SK-N-SH (cell line): ENCODE measurements around the gene HSPG2. TPM values are rescaled to one million over a fixed set of nuclear protein-coding genes. Genes with fewer than 3 reads are reported as not detected.

Experiments used
- CTCF ChIA-PET: fragments of 300-600, 350-600 bp; formaldehyde crosslinking; extraction: SDS; loops from one replicate; lab custom pipeline; 2021; lab: Yijun Ruan, JAX
- POLR2A ChIA-PET: fragments of 350-600 bp; sonication (Branson Sonifier 250); formaldehyde crosslinking; extraction: SDS; loops from one replicate; lab custom pipeline; 2020; ENCODE audit warnings: antibody characterized with exemption, inconsistent platforms; lab: Yijun Ruan, JAX
- DNase-seq: peaks from one replicate; pipeline ENCODE4 v3.0.0; 2012
- H2AFZ ChIP-seq: fragments of 200-600 bp; sonication (generic); 2 replicates; pipeline ENCODE4 v1.8.1; 2016; ENCODE audit warnings: antibody characterized with exemption, mild to moderate bottlenecking, low read depth
- H3F3A ChIP-seq: fragments of 200-600 bp; sonication (generic); replicated peaks from 2 replicates; pipeline ENCODE3; 2016; ENCODE audit warnings: antibody characterized with exemption, mild to moderate bottlenecking; ENCODE audit not compliant: insufficient read depth
- H3K27ac ChIP-seq, 2 experiments: fragments of 200-500 bp in 1 of 2; fragments of 200-600 bp in 1 of 2; sonication (Bioruptor generic) in 1 of 2; sonication (generic), shearing (Covaris generic) in 1 of 2; 2 replicates each; pipeline versions ENCODE4 v1.5.1 to v1.6.1; 2014 to 2016; ENCODE audit warnings: low read depth in 2 of 2, inconsistent platforms in 1 of 2, low read length in 1 of 2, mild to moderate bottlenecking in 1 of 2, mixed read lengths in 1 of 2
- H3K27me3 ChIP-seq: fragments of 200-600 bp; sonication (generic), shearing (Covaris generic); 2 replicates; pipeline ENCODE4 v1.6.1; 2016; ENCODE audit warnings: mixed run types; ENCODE audit not compliant: insufficient read depth
- H3K36me3 ChIP-seq, 2 experiments: fragments of 200-500 bp in 1 of 2; fragments of 200-600 bp in 1 of 2; sonication (Bioruptor generic) in 1 of 2; sonication (generic) in 1 of 2; replicated peaks in 1 of 2; 2 replicates each; pipeline versions ENCODE3 to v1.5.1; 2014 to 2016; ENCODE audit warnings: low read length in 1 of 2, mild to moderate bottlenecking in 1 of 2; ENCODE audit not compliant: insufficient read depth in 2 of 2, control insufficient read depth in 1 of 2
- H3K4me1 ChIP-seq, 2 experiments: fragments of 200-500 bp in 1 of 2; fragments of 200-600 bp in 1 of 2; sonication (Bioruptor generic) in 1 of 2; sonication (generic), shearing (Covaris generic) in 1 of 2; 2 replicates each; pipeline versions ENCODE4 v1.5.1 to v1.6.1; 2014 to 2016; ENCODE audit warnings: low read depth in 1 of 2, low read length in 1 of 2, mixed run types in 1 of 2; ENCODE audit not compliant: insufficient read depth in 2 of 2, control insufficient read depth in 1 of 2
- H3K4me2 ChIP-seq: fragments of 200-600 bp; sonication (generic), shearing (Covaris generic); 2 replicates; pipeline ENCODE4 v1.6.1; 2017; ENCODE audit warnings: mixed run types
- H3K4me3 ChIP-seq, 2 experiments: fragments of 200-500 bp in 1 of 2; fragments of 200-600 bp in 1 of 2; sonication (Bioruptor generic) in 1 of 2; sonication (generic), shearing (Covaris generic) in 1 of 2; 2 replicates each; pipeline versions ENCODE4 v1.5.1 to v1.8.1; 2014 to 2016; ENCODE audit warnings: low read depth in 2 of 2, inconsistent platforms in 1 of 2, low read length in 1 of 2, mild to moderate bottlenecking in 1 of 2, mixed read lengths in 1 of 2, moderate library complexity in 1 of 2
- H3K79me2 ChIP-seq: fragments of 200-600 bp; sonication (generic); 2 replicates; pipeline ENCODE4 v1.8.1; 2017; ENCODE audit warnings: mild to moderate bottlenecking; ENCODE audit not compliant: insufficient read depth
- H3K9ac ChIP-seq: fragments of 200-600 bp; sonication (generic); 2 replicates; pipeline ENCODE4 v1.6.1; 2017; ENCODE audit warnings: mixed run types
- H3K9me2 ChIP-seq: fragments of 200-600 bp; sonication (generic); 2 replicates; pipeline ENCODE4 v1.6.1; 2017; ENCODE audit warnings: mixed run types
- H3K9me3 ChIP-seq: fragments of 200-600 bp; sonication (generic); 2 replicates; pipeline ENCODE4 v1.6.1; 2017; ENCODE audit warnings: mixed run types, mild to moderate bottlenecking, moderate library complexity
- H4K20me1 ChIP-seq: fragments of 200-600 bp; sonication (generic); 2 replicates; pipeline ENCODE4 v1.6.1; 2017; ENCODE audit warnings: mild to moderate bottlenecking, mixed run types; ENCODE audit not compliant: insufficient read depth
- CHD2 ChIP-seq: fragments of 150-350 bp; IDR thresholded peaks from 2 replicates; pipeline ENCODE4 v1.6.1; 2018; ENCODE audit warnings: low read length; ENCODE audit not compliant: partially characterized antibody
- CTCF ChIP-seq: fragments of 200-600 bp; sonication (generic); IDR thresholded peaks from 2 replicates; pipeline ENCODE4 v1.6.1; 2017; ENCODE audit warnings: antibody characterized with exemption, mild to moderate bottlenecking, moderate library complexity
- ELF1 ChIP-seq: IDR thresholded peaks from 2 replicates; pipeline ENCODE4 v1.4.0; 2012
- EP300 ChIP-seq, 2 experiments: IDR thresholded peaks; 2 replicates each; pipeline versions ENCODE4 v1.4.0 to v1.6.1; 2012; ENCODE audit warnings: borderline replicate concordance in 1 of 2, low read depth in 1 of 2, low read length in 1 of 2
- EZH2phosphoT487 ChIP-seq: fragments of 200-600 bp; sonication (generic); IDR thresholded peaks from 2 replicates; pipeline ENCODE4 v1.6.1; 2017; ENCODE audit warnings: low read depth, mixed run types, mild to moderate bottlenecking, antibody characterized with exemption, moderate library complexity, borderline replicate concordance
- FOXJ3 ChIP-seq: sonication (generic); formaldehyde crosslinking; IDR thresholded peaks from 2 replicates; pipeline ENCODE4 v1.5.1; 2020; ENCODE audit warnings: mild to moderate bottlenecking, missing genetic modification reagents
- GABPA ChIP-seq: IDR thresholded peaks from 2 replicates; pipeline ENCODE4 v1.4.0; 2012; ENCODE audit warnings: low read depth, mild to moderate bottlenecking
- JUND ChIP-seq: IDR thresholded peaks from 2 replicates; pipeline ENCODE4 v1.4.0; 2012
- MEF2A ChIP-seq: IDR thresholded peaks from 2 replicates; pipeline ENCODE4 v1.4.0; 2012; ENCODE audit warnings: low read depth, borderline replicate concordance
- MXI1 ChIP-seq: IDR thresholded peaks from 2 replicates; pipeline ENCODE4 v1.6.1; 2012; ENCODE audit warnings: mild to moderate bottlenecking, low read depth, low read length, improper control_type of control experiment
- RAD21 ChIP-seq: IDR thresholded peaks from 2 replicates; pipeline ENCODE4 v1.6.1; 2012; ENCODE audit warnings: mild to moderate bottlenecking, low read length
- RFX5 ChIP-seq: IDR thresholded peaks from 2 replicates; pipeline ENCODE4 v1.6.1; 2012; ENCODE audit warnings: mild to moderate bottlenecking, improper control_type of control experiment, low read length
- RXRA ChIP-seq: IDR thresholded peaks from 2 replicates; pipeline ENCODE4 v1.4.0; 2012; ENCODE audit warnings: low read depth, mild to moderate bottlenecking, borderline replicate concordance
- SMC3 ChIP-seq: IDR thresholded peaks from 2 replicates; pipeline ENCODE4 v1.6.1; 2012; ENCODE audit warnings: low read depth, low read length, improper control_type of control experiment
- TEAD4 ChIP-seq: IDR thresholded peaks from 2 replicates; pipeline ENCODE4 v1.4.0; 2012; ENCODE audit warnings: mild to moderate bottlenecking, borderline replicate concordance; ENCODE audit not compliant: insufficient read depth
- WGBS: methylation state at CpG from one replicate; pipeline ENCODE4 v1.1.6; 2017; ENCODE audit warnings: low lambda C conversion rate; 5-methylcytosine and 5-hydroxymethylcytosine counted together
- polyA plus RNA-seq, 3 experiments: library from polyadenylated mRNA; depleted of rRNA; stranded (reverse); fragments of >200 nt; gene quantifications; 2 replicates each; pipeline ENCODE4 v1.2.3, GENCODE V29; 2012
- TF ChIP-seq, protein P1 (sequence below): IDR thresholded peaks from 2 replicates; pipeline ENCODE4 v1.6.1; 2012; ENCODE audit warnings: mild to moderate bottlenecking, low read depth, low read length, moderate library complexity
- TF ChIP-seq, protein P2 (sequence below): fragments of 150-350 bp; IDR thresholded peaks from 2 replicates; pipeline ENCODE4 v1.6.1; 2017; ENCODE audit warnings: antibody characterized with exemption, low read length, low read depth, borderline replicate concordance

HSPG2 gene
- polyA plus RNA-seq, 1 of the 3 experiments (the other 2 are of a cell fraction), result 28.9 TPM

DNA sequence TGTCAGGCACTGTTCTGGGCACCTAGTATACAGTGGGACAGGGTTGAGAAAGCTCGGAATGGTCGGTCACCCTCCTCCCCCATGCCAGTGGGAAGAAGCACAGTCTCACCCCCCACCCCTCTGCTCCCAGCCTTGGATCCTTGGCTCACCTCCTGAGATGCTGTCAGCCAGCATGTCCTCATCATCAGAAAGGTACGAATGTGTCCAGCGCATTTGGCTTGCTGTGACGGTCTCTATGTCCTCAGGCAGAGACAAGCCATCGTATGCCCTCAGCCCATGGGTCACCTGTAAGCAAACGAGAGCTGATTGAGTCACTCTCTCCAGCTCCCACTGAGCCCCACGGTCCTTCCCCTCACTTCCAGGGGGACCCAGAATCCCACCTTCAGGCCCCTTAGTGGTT is 41.1 kb downstream of the HSPG2 start:
- TF ChIP-seq, protein P1, sequence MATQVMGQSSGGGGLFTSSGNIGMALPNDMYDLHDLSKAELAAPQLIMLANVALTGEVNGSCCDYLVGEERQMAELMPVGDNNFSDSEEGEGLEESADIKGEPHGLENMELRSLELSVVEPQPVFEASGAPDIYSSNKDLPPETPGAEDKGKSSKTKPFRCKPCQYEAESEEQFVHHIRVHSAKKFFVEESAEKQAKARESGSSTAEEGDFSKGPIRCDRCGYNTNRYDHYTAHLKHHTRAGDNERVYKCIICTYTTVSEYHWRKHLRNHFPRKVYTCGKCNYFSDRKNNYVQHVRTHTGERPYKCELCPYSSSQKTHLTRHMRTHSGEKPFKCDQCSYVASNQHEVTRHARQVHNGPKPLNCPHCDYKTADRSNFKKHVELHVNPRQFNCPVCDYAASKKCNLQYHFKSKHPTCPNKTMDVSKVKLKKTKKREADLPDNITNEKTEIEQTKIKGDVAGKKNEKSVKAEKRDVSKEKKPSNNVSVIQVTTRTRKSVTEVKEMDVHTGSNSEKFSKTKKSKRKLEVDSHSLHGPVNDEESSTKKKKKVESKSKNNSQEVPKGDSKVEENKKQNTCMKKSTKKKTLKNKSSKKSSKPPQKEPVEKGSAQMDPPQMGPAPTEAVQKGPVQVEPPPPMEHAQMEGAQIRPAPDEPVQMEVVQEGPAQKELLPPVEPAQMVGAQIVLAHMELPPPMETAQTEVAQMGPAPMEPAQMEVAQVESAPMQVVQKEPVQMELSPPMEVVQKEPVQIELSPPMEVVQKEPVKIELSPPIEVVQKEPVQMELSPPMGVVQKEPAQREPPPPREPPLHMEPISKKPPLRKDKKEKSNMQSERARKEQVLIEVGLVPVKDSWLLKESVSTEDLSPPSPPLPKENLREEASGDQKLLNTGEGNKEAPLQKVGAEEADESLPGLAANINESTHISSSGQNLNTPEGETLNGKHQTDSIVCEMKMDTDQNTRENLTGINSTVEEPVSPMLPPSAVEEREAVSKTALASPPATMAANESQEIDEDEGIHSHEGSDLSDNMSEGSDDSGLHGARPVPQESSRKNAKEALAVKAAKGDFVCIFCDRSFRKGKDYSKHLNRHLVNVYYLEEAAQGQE, result no peak
- no peak for TF ChIP-seq EP300 (IDR thresholded peaks at IDR 0.05; ENCODE audit: borderline replicate concordance in 1 of 2, low read depth in 1 of 2, low read length in 1 of 2)
- no peak for TF ChIP-seq SMC3
- TF ChIP-seq GABPA, result no peak
- no peak for TF ChIP-seq EZH2phosphoT487
- no peak for TF ChIP-seq MXI1
- TF ChIP-seq TEAD4, result no peak
- no peak for TF ChIP-seq FOXJ3 (CRISPR knock-in tag)
- TF ChIP-seq, protein P2, sequence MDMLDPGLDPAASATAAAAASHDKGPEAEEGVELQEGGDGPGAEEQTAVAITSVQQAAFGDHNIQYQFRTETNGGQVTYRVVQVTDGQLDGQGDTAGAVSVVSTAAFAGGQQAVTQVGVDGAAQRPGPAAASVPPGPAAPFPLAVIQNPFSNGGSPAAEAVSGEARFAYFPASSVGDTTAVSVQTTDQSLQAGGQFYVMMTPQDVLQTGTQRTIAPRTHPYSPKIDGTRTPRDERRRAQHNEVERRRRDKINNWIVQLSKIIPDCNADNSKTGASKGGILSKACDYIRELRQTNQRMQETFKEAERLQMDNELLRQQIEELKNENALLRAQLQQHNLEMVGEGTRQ, result no peak
- TF ChIP-seq ELF1, result no peak
- no peak for TF ChIP-seq RFX5
- TF ChIP-seq MEF2A, result no peak
- TF ChIP-seq RAD21, result no peak
- no peak for TF ChIP-seq CHD2
- TF ChIP-seq JUND, result no peak
- TF ChIP-seq RXRA, result no peak
- no peak for TF ChIP-seq CTCF
- CTCF ChIA-PET, result no interaction called here
- H3K4me2 ChIP-seq, result no peak overlapping the region
- H3K9me2 ChIP-seq, result no peaks in the 10 kb centered on the region
- DNase-seq, result no peak
- H3K9ac ChIP-seq, result no peak overlapping the region
- no peaks in the 10 kb centered on the region for H3F3A ChIP-seq
- H3K79me2 ChIP-seq, result peaks cover 8% of the 10 kb centered on the region; the same call in 1 of the 2 replicates
- H3K4me3 ChIP-seq, result no peak overlapping the region
- H3K27ac ChIP-seq, result no peak overlapping the region
- peaks cover 0 to 13% of the 10 kb centered on the region in 2 experiments; a peak in 1 of 4 replicates for H3K4me1 ChIP-seq
- H3K9me3 ChIP-seq, result no peaks in the 10 kb centered on the region
- no peaks in the 10 kb centered on the region for H4K20me1 ChIP-seq
- no peaks in the 10 kb centered on the region for H3K27me3 ChIP-seq
- POLR2A ChIA-PET, result no interaction called here
- WGBS, result 94% methylated on average over 8 of the region's 8 CpGs
- peaks cover 0 to 17% of the 10 kb centered on the region in 2 experiments for H3K36me3 ChIP-seq
- no peak overlapping the region for H2AFZ ChIP-seq
